HepG2 (cell line): Measurements from ENCODE around the gene CCNH. TPM values are rescaled to one million over a fixed set of nuclear protein-coding genes. Genes with fewer than 3 reads are reported as not detected.

ENCODE experiments used
- ATAC-seq: fragments of 200-7000 bp; cut with Tn5 transposase; 3 replicates; pipeline ENCODE4 v1.9.1; 2020; ENCODE audit warnings: mild to moderate bottlenecking, moderate library complexity
- BruUV-seq: library from RNA; stranded (reverse); fragments of 400-500 nt; replicated peaks from 2 replicates; lab custom pipeline; 2021; lab: Mats Ljungman, UMichigan
- CTCF ChIA-PET: fragments of 300-600 bp; formaldehyde crosslinking; extraction: SDS; loops from one replicate; lab custom pipeline; 2021; ENCODE audit warnings: low total read pairs, inconsistent platforms, low intra/inter-chr PET ratio; lab: Yijun Ruan, JAX
- POLR2A ChIA-PET: fragments of 350-600 bp; sonication (Branson Sonifier 250); formaldehyde crosslinking; loops from one replicate; lab custom pipeline; 2020; ENCODE audit warnings: antibody characterized with exemption, inconsistent platforms; lab: Yijun Ruan, JAX
- DNase-seq: peaks from one replicate; pipeline ENCODE4 v3.0.0-alpha.2; 2015; ENCODE audit warnings: low spot score
- FAIRE-seq: peaks from 3 replicates; lab custom pipeline; 2011; peaks lifted over from hg19 to GRCh38; lab: Jason Lieb, UNC
- H2AFZ ChIP-seq: one replicate; pipeline ENCODE4 v1.6.1; 2011; ENCODE audit warnings: low read length, inconsistent platforms
- H3K27ac ChIP-seq: fragments of 300-600 bp; 3 replicates; pipeline ENCODE4 v1.8.0; 2011; ENCODE audit warnings: mixed run types, mild to moderate bottlenecking, mixed read lengths, low read length, inconsistent platforms; ENCODE audit not compliant: insufficient read depth; ENCODE audit errors: extremely low read length
- H3K27me3 ChIP-seq, 2 experiments: fragments of 200-600 bp in 1 of 2; 2 replicates in 1 of 2; 3 replicates in 1 of 2; pipeline versions ENCODE4 v1.6.0 to v1.8.0; 2011; ENCODE audit warnings: low read length in 2 of 2, mild to moderate bottlenecking in 2 of 2, moderate library complexity in 2 of 2, inconsistent platforms in 1 of 2; ENCODE audit not compliant: insufficient read depth in 2 of 2, control insufficient read depth in 1 of 2
- H3K36me3 ChIP-seq, 2 experiments: fragments of 200-600 bp in 1 of 2; replicated peaks in 1 of 2; 2 replicates in 1 of 2; 3 replicates in 1 of 2; pipeline versions ENCODE4 v1.5.1 to v1.8.0; 2011; ENCODE audit warnings: low read length in 2 of 2, inconsistent platforms in 1 of 2; ENCODE audit not compliant: insufficient read depth in 2 of 2, control insufficient read depth in 1 of 2
- H3K4me1 ChIP-seq: 2 replicates; pipeline ENCODE4 v1.5.1; 2012; ENCODE audit warnings: low read length, inconsistent platforms; ENCODE audit not compliant: insufficient read depth
- H3K4me2 ChIP-seq: 2 replicates; pipeline ENCODE4 v1.6.0; 2011; ENCODE audit warnings: low read depth, low read length, inconsistent platforms
- H3K4me3 ChIP-seq, 3 experiments: fragments of 200-600 bp in 1 of 3; sonication (generic), shearing (Covaris generic) in 1 of 3; replicated peaks in 1 of 3; 2 replicates each; pipeline ENCODE4 v1.5.1; 2011 to 2016; ENCODE audit warnings: low read length in 3 of 3, inconsistent platforms in 2 of 3, low read depth in 2 of 3, mild to moderate bottlenecking in 2 of 3, control low read depth in 1 of 3, mixed read lengths in 1 of 3; ENCODE audit not compliant: insufficient read depth in 1 of 3
- H3K79me2 ChIP-seq: one replicate; pipeline ENCODE4 v1.6.1; 2011; ENCODE audit warnings: low read length, inconsistent platforms; ENCODE audit not compliant: insufficient read depth
- H3K9ac ChIP-seq: 2 replicates; pipeline ENCODE4 v1.6.0; 2011; ENCODE audit warnings: mild to moderate bottlenecking, low read depth, low read length, inconsistent platforms; ENCODE audit not compliant: insufficient read depth
- H3K9me3 ChIP-seq: 2 replicates; pipeline ENCODE4 v1.5.1; 2012; ENCODE audit warnings: mild to moderate bottlenecking, low read length
- H4K20me1 ChIP-seq: 2 replicates; pipeline ENCODE4 v1.6.0; 2011; ENCODE audit warnings: inconsistent platforms, mild to moderate bottlenecking, low read length, moderate library complexity; ENCODE audit not compliant: insufficient read depth
- CEBPG ChIP-seq: IDR thresholded peaks from 2 replicates; pipeline ENCODE4 v1.6.1; 2016
- CHD4 ChIP-seq: fragments of 200-600 bp; sonication (generic); IDR thresholded peaks from 2 replicates; pipeline ENCODE4 v1.7.0; 2017; ENCODE audit warnings: mild to moderate bottlenecking, low read length, borderline replicate concordance
- GLI4 ChIP-seq: sonication (generic); formaldehyde crosslinking; IDR thresholded peaks from 2 replicates; pipeline ENCODE4 v1.5.1; 2020; ENCODE audit warnings: missing genetic modification reagents, mild to moderate bottlenecking, moderate library complexity, borderline replicate concordance
- HOXA9 ChIP-seq: sonication (generic); formaldehyde crosslinking; IDR thresholded peaks from 2 replicates; pipeline ENCODE4 v1.8.1; 2022; ENCODE audit warnings: missing genetic modification reagents, mild to moderate bottlenecking, moderate library complexity, borderline replicate concordance
- NFATC3 ChIP-seq: sonication (generic); formaldehyde crosslinking; IDR thresholded peaks from 2 replicates; pipeline ENCODE4 v1.5.1; 2020; ENCODE audit warnings: mild to moderate bottlenecking, missing genetic modification reagents
- NR2F1 ChIP-seq, 2 experiments: fragments of 450-650 bp in 1 of 2; formaldehyde crosslinking in 1 of 2; IDR thresholded peaks; 2 replicates each; pipeline versions ENCODE4 v1.5.0 to v1.6.1; 2016 to 2020; ENCODE audit warnings: mild to moderate bottlenecking in 1 of 2, missing compliant biosample characterization in 1 of 2, missing genetic modification reagents in 1 of 2, moderate library complexity in 1 of 2
- NR3C1 ChIP-seq: sonication (generic); formaldehyde crosslinking; IDR thresholded peaks from 2 replicates; pipeline ENCODE4 v1.4.0; 2020; ENCODE audit warnings: missing genetic modification reagents
- TBP ChIP-seq: sonication (generic); formaldehyde crosslinking; IDR thresholded peaks from 2 replicates; pipeline ENCODE4 v1.5.0; 2020; ENCODE audit warnings: missing genetic modification reagents
- ZBTB1 ChIP-seq: sonication (generic); formaldehyde crosslinking; IDR thresholded peaks from 2 replicates; pipeline ENCODE4 v1.4.0; 2020; ENCODE audit warnings: missing genetic modification reagents, borderline replicate concordance
- ZBTB7B ChIP-seq: sonication (generic); formaldehyde crosslinking; IDR thresholded peaks from 2 replicates; pipeline ENCODE4 v1.4.0; 2020; ENCODE audit warnings: missing genetic modification reagents
- ZFP37 ChIP-seq: sonication (generic); formaldehyde crosslinking; IDR thresholded peaks from 2 replicates; pipeline ENCODE4 v1.4.0; 2020; ENCODE audit warnings: missing genetic modification reagents, borderline replicate concordance
- ZNF558 ChIP-seq: sonication (generic); formaldehyde crosslinking; IDR thresholded peaks from 2 replicates; pipeline ENCODE4 v1.9.0; 2022; ENCODE audit warnings: mild to moderate bottlenecking, missing genetic modification reagents, borderline replicate concordance
- ZSCAN12 ChIP-seq: sonication (generic); formaldehyde crosslinking; IDR thresholded peaks from 2 replicates; pipeline ENCODE4 v1.9.0; 2021; ENCODE audit warnings: mild to moderate bottlenecking, missing genetic modification reagents
- WGBS: methylation state at CpG from one replicate; pipeline ENCODE4 v1.1.6; 2017; ENCODE audit warnings: low lambda C conversion rate; 5-methylcytosine and 5-hydroxymethylcytosine counted together
- in situ Hi-C: cut with HindIII; loops from 2 replicates; pipeline ENCODE4 v1.10.0; 2017; ENCODE audit warnings: low pct_unique_long_range_greater_than_20kb; ENCODE audit not compliant: extremely low pct_ligation_motif_present
- intact Hi-C: fragments of 100-400 bp; cut with micrococcal nuclease; formaldehyde crosslinking; loops from one replicate; pipeline ENCODE4 v1.10.0; 2022; ENCODE audit not compliant: unreplicated experiment
- polyA plus RNA-seq, 8 experiments: library from polyadenylated mRNA; depleted of rRNA in 3 of 8; stranded (reverse) in 7 of 8; unstranded in 1 of 8; fragments of >200 nt; fragmentation: Illumina TruSeq in 4 of 8; extraction: Trizol in 4 of 8; gene quantifications; 2 replicates each; pipeline versions ENCODE4 v1.2.1 to v1.2.3, GENCODE V29; 2011 to 2016; ENCODE audit warnings: low read depth in 4 of 8, missing spikeins in 1 of 8, mixed read lengths in 1 of 8; ENCODE audit not compliant: insufficient read depth in 1 of 8
- total RNA-seq, 5 experiments: library from RNA; depleted of rRNA; stranded (reverse); fragments of >200 nt; fragmentation: Illumina TruSeq; extraction: Trizol; gene quantifications; 2 replicates each; pipeline ENCODE4 v1.2.3, GENCODE V29; 2016; ENCODE audit warnings: low read depth in 1 of 5
- TF ChIP-seq, protein P1 (sequence below): sonication (generic); formaldehyde crosslinking; IDR thresholded peaks from 2 replicates; pipeline ENCODE4 v1.5.0; 2020; ENCODE audit warnings: mild to moderate bottlenecking, missing genetic modification reagents, borderline replicate concordance
- TF ChIP-seq, protein P2 (sequence below): IDR thresholded peaks from 2 replicates; pipeline ENCODE4 v1.6.1; 2018; ENCODE audit warnings: missing genetic modification reagents, mild to moderate bottlenecking, missing compliant biosample characterization
- TF ChIP-seq, protein P3 (sequence below): sonication (generic); formaldehyde crosslinking; IDR thresholded peaks from 2 replicates; pipeline ENCODE4 v1.4.0; 2020; ENCODE audit warnings: missing genetic modification reagents, mild to moderate bottlenecking, borderline replicate concordance
- TF ChIP-seq, protein P4 (sequence below): IDR thresholded peaks from 2 replicates; pipeline ENCODE4 v1.6.1; 2016; ENCODE audit warnings: missing biosample characterization, missing genetic modification reagents, low read depth

The CCNH gene
- total and polyA plus RNA-seq, 2 of the 13 experiments (the other 11 are each of a cell fraction or from before 2014, with no cell fraction given): 42.5 to 94.3 TPM

DNA sequence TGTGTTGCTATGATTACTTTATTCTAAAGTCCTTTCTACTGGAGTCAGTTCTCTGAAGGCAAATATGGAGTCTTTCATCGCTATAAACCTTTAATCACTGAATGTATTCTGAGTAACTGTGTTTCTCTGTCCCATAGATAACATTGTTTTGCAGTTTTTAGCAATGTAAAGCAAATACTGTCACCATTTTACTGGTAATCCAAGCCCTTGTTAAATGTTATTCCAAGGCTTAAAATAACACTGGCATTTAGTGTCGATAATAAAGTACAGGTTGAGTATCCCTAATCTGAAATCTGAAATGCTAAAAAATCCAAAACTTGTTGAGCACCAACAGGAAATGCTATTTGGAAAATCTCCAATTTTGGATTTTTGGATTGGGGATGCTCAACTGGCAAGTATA, 24.6 kb downstream of the CCNH start:
- ATAC-seq: no peak
- in situ Hi-C loops (no loop called here), intact Hi-C loops (loop anchor here (5.0 kb wide), 1 partner anchor 121 kb away; the partner anchor contains the start of gene RASA1)
- no peak overlapping the region for H3K27ac ChIP-seq
- CTCF ChIA-PET: no interaction called here
- no peak overlapping the region for H3K9ac ChIP-seq
- no peak overlapping the region for H2AFZ ChIP-seq
- H3K36me3 ChIP-seq: peaks cover 19 to 59% of the 10 kb centered on the region in 2 experiments
- no TSS peak for BruUV-seq
- POLR2A ChIA-PET: no interaction called here
- H4K20me1 ChIP-seq: no peaks in the 10 kb centered on the region
- H3K4me2 ChIP-seq: no peak overlapping the region
- H3K27me3 ChIP-seq: no peaks in the 10 kb centered on the region
- H3K4me3 ChIP-seq: no peak overlapping the region
- H3K79me2 ChIP-seq: no peaks in the 10 kb centered on the region
- TF ChIP-seq ZFP37 (CRISPR knock-in tag): no peak
- TF ChIP-seq ZBTB1 (CRISPR knock-in tag): no peak
- TF ChIP-seq ZSCAN12 (CRISPR knock-in tag): no peak
- no peak for TF ChIP-seq GLI4
- TF ChIP-seq HOXA9 (CRISPR knock-in tag): no peak
- TF ChIP-seq NFATC3 (CRISPR knock-in tag): no peak
- no peak for TF ChIP-seq CHD4
- TF ChIP-seq CEBPG: no peak
- TF ChIP-seq ZNF558 (CRISPR knock-in tag): no peak
- TF ChIP-seq, protein P1, sequence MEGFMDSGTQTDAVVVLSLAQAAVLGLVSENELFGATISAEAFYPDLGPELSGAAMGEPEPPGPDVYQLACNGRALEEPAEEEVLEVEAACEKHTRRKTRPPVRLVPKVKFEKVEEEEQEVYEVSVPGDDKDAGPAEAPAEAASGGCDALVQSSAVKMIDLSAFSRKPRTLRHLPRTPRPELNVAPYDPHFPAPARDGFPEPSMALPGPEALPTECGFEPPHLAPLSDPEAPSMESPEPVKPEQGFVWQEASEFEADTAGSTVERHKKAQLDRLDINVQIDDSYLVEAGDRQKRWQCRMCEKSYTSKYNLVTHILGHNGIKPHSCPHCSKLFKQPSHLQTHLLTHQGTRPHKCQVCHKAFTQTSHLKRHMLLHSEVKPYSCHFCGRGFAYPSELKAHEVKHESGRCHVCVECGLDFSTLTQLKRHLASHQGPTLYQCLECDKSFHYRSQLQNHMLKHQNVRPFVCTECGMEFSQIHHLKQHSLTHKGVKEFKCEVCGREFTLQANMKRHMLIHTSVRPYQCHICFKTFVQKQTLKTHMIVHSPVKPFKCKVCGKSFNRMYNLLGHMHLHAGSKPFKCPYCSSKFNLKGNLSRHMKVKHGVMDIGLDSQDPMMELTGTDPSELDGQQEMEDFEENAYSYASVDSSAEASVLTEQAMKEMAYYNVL (CRISPR knock-in tag): no peak
- TF ChIP-seq, protein P2, sequence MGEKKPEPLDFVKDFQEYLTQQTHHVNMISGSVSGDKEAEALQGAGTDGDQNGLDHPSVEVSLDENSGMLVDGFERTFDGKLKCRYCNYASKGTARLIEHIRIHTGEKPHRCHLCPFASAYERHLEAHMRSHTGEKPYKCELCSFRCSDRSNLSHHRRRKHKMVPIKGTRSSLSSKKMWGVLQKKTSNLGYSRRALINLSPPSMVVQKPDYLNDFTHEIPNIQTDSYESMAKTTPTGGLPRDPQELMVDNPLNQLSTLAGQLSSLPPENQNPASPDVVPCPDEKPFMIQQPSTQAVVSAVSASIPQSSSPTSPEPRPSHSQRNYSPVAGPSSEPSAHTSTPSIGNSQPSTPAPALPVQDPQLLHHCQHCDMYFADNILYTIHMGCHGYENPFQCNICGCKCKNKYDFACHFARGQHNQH: no peak
- TF ChIP-seq, protein P3, sequence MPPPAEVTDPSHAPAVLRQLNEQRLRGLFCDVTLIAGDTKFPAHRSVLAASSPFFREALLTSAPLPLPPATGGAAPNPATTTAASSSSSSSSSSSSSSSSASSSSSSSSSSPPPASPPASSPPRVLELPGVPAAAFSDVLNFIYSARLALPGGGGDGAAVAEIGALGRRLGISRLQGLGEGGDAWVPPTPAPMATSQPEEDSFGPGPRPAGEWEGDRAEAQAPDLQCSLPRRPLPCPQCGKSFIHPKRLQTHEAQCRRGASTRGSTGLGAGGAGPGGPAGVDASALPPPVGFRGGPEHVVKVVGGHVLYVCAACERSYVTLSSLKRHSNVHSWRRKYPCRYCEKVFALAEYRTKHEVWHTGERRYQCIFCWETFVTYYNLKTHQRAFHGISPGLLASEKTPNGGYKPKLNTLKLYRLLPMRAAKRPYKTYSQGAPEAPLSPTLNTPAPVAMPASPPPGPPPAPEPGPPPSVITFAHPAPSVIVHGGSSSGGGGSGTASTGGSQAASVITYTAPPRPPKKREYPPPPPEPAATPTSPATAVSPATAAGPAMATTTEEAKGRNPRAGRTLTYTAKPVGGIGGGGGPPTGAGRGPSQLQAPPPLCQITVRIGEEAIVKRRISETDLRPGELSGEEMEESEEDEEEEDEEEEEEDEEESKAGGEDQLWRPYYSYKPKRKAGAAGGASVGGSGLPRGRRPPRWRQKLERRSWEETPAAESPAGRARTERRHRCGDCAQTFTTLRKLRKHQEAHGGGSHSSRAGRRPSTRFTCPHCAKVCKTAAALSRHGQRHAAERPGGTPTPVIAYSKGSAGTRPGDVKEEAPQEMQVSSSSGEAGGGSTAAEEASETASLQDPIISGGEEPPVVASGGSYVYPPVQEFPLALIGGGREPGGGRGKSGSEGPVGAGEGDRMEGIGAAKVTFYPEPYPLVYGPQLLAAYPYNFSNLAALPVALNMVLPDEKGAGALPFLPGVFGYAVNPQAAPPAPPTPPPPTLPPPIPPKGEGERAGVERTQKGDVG (CRISPR knock-in tag): no peak
- no peak for TF ChIP-seq NR3C1 (CRISPR knock-in tag)
- TF ChIP-seq NR2F1 (CRISPR knock-in tag; IDR thresholded peaks at IDR 0.05): no peak
- TF ChIP-seq TBP (CRISPR knock-in tag): no peak
- no peak for TF ChIP-seq ZBTB7B (CRISPR knock-in tag)
- TF ChIP-seq, protein P4, sequence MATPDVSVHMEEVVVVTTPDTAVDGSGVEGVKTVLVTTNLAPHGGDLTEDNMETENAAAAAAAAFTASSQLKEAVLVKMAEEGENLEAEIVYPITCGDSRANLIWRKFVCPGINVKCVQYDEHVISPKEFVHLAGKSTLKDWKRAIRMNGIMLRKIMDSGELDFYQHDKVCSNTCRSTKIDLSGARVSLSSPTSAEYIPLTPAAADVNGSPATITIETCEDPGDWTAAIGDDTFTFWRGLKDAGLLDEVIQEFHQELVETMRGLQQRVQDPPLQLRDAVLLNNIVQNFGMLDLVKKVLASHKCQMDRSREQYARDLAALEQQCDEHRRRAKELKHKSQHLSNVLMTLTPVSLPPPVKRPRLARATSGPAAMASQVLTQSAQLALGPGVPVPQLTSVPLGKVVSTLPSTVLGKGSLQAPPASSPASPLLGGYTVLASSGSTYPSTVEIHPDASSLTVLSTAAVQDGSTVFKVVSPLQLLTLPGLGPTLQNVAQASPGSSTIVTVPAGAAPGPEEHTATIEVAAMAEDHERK: no peak
- FAIRE-seq: no peak
- peaks cover 12% of the 10 kb centered on the region for H3K4me1 ChIP-seq
- DNase-seq: no peak
- 98% methylated on average over 2 of the region's 2 CpGs for WGBS
- H3K9me3 ChIP-seq: no peaks in the 10 kb centered on the region
